K562 (cell line): ENCODE results near the gene BLOC1S2. TPM values are rescaled to one million over a fixed set of nuclear protein-coding genes. Genes with fewer than 3 reads are reported as not detected.
A peak's percentile ranks its signal among the peaks of the same experiment; 100 is the strongest.

Experiments
- FOXK2 ChIP-seq, 2 experiments: fragments of 450-650 bp; IDR thresholded peaks in 1 of 2; conservative IDR thresholded peaks in 1 of 2; 2 replicates each; pipeline ENCODE4 v1.6.1; 2016; ENCODE audit warnings: low read depth in 2 of 2, mild to moderate bottlenecking in 1 of 2
- HDAC1 ChIP-seq, 2 experiments: fragments of 450-650 bp; IDR thresholded peaks; 2 replicates each; pipeline ENCODE4 v1.6.1; 2016 to 2017; ENCODE audit warnings: inconsistent platforms in 1 of 2, mild to moderate bottlenecking in 1 of 2, moderate library complexity in 1 of 2
- MYBL2 ChIP-seq, 2 experiments: fragments of 450-650 bp in 1 of 2; sonication (generic) in 1 of 2; formaldehyde crosslinking in 1 of 2; IDR thresholded peaks; 2 replicates each; pipeline versions ENCODE4 v1.6.1 to v1.8.1; 2017 to 2022; ENCODE audit warnings: borderline replicate concordance in 1 of 2, inconsistent platforms in 1 of 2, low read depth in 1 of 2, mild to moderate bottlenecking in 1 of 2, missing genetic modification reagents in 1 of 2, moderate library complexity in 1 of 2
- NR2C2 ChIP-seq, 2 experiments: fragments of 200-800 bp in 1 of 2; sonication (Bioruptor generic) in 1 of 2; sonication (generic) in 1 of 2; formaldehyde crosslinking in 1 of 2; IDR thresholded peaks; 2 replicates each; pipeline versions ENCODE4 v1.6.1 to v1.8.0; 2016 to 2022; ENCODE audit warnings: mild to moderate bottlenecking in 1 of 2, missing compliant biosample characterization in 1 of 2, missing genetic modification characterization in 1 of 2, missing genetic modification reagents in 1 of 2
- PML ChIP-seq: IDR thresholded peaks from 2 replicates; pipeline ENCODE4 v1.6.1; 2012; ENCODE audit warnings: low read length, inconsistent platforms
- POU5F1 ChIP-seq: fragments of 150-350 bp; IDR thresholded peaks from 2 replicates; pipeline ENCODE4 v1.6.1; 2014; ENCODE audit warnings: borderline replicate concordance, low read length, low read depth, mild to moderate bottlenecking; ENCODE audit not compliant: partially characterized antibody
- TAF7 ChIP-seq: fragments of 450-650 bp; IDR thresholded peaks from 2 replicates; pipeline ENCODE4 v1.6.1; 2016; ENCODE audit warnings: missing genetic modification characterization, missing compliant biosample characterization
- ZSCAN29 ChIP-seq: fragments of 450-650 bp; IDR thresholded peaks from 2 replicates; pipeline ENCODE4 v1.6.1; 2017
- polyA plus RNA-seq, 8 experiments: library from polyadenylated mRNA; depleted of rRNA in 4 of 8; stranded (reverse) in 5 of 8; unstranded in 3 of 8; fragments of >200 nt; fragmentation: Nextera tagmentation in 2 of 8; fragmentation: Illumina TruSeq in 1 of 8; extraction: Ambion mirVana in 2 of 8; extraction: Trizol in 1 of 8; gene quantifications; 2 replicates each; pipeline versions ENCODE4 v1.2.1 to v1.2.3, GENCODE V29; 2011 to 2014; ENCODE audit warnings: inconsistent platforms in 1 of 8, missing spikeins in 1 of 8
- total RNA-seq, 7 experiments: library from RNA; depleted of rRNA in 6 of 7; stranded (reverse); fragments of >200 nt in 6 of 7; fragmentation: Illumina TruSeq in 2 of 7; extraction: Trizol in 2 of 7; gene quantifications; 2 replicates each; pipeline versions ENCODE4 v1.2.1 to v1.2.3, GENCODE V29; 2011 to 2021; ENCODE audit warnings: low replicate concordance in 1 of 7
- TF ChIP-seq, protein P1 (sequence below), 2 experiments: fragments of 450-650 bp in 1 of 2; sonication (generic) in 1 of 2; formaldehyde crosslinking in 1 of 2; IDR thresholded peaks in 1 of 2; conservative IDR thresholded peaks in 1 of 2; 2 replicates each; pipeline versions ENCODE4 v1.6.1 to v1.8.1; 2016 to 2023; ENCODE audit warnings: mild to moderate bottlenecking in 2 of 2, moderate library complexity in 2 of 2, inconsistent platforms in 1 of 2, missing genetic modification reagents in 1 of 2
- TF ChIP-seq, protein P2 (sequence below): fragments of 250-450 bp; sonication (Bioruptor Pico); IDR thresholded peaks from 2 replicates; pipeline ENCODE4 v1.9.0; 2021; ENCODE audit warnings: mild to moderate bottlenecking, inconsistent platforms
- TF ChIP-seq, protein P3 (sequence below): fragments of 200-800 bp; sonication (Bioruptor generic); IDR thresholded peaks from 2 replicates; pipeline ENCODE4 v1.6.1; 2017; ENCODE audit warnings: missing genetic modification characterization, missing compliant biosample characterization
- TF ChIP-seq, protein P4 (sequence below), 2 experiments: fragments of 450-650 bp; conservative IDR thresholded peaks; 2 replicates each; pipeline ENCODE4 v1.6.1; 2017; ENCODE audit warnings: mild to moderate bottlenecking in 2 of 2, moderate library complexity in 2 of 2
- TF ChIP-seq, protein P5 (sequence below), 2 experiments: fragments of 150-350 bp in 1 of 2; IDR thresholded peaks; 2 replicates each; pipeline ENCODE4 v1.6.1; 2012 to 2016; ENCODE audit warnings: low read depth in 2 of 2, low read length in 2 of 2, mild to moderate bottlenecking in 1 of 2, moderate library complexity in 1 of 2

Gene BLOC1S2
- total and polyA plus RNA-seq, 9 of the 15 experiments (the other 6 are each of a cell fraction or from before 2014, with no cell fraction given): 29.5 to 45.8 (median 34.9) TPM

DNA sequence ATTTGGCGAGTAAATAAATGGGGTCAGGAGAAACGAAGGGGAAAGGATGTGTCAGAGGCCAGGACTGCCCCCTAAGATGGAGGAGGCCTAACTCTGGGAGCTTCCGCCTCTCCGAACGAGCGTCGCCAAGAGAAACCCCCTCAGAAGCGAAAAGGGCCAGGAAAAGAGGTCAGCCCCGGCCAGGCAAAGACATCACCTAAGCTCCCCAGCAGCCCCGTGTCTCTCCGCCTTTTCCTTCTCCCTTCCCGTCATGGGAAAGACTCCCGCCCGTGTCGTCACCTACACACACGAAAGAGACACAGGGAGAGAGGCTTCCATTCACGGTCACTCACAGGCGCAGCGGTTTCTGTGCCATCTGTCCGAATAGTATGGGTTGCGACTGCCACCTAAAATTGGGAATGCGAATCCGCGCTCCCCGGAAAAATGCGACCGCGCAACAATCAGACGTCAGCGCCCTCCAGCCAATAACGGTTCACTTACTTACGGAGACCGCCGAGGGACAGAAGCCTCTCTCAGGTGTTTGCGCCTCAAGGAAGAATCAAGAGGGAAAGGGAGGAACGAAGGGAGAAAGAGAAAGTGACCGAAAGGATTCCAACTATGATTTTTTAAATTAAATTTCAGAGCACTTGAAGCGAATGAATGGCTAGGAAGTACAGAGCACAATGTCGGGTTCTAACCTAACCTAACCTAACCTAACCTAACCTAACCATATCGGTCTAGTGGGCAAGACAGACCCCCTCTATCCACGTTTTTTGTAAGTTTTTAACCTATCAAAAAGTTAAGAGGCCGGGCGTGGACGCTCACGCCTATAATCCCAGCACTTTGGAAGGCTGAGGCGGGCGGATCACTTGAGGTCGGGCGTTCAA lies 19.0 kb downstream of the BLOC1S2 start, which contains the start of gene CWF19L1 (continued):
- TF ChIP-seq, protein P1, sequence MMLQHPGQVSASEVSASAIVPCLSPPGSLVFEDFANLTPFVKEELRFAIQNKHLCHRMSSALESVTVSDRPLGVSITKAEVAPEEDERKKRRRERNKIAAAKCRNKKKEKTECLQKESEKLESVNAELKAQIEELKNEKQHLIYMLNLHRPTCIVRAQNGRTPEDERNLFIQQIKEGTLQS (IDR thresholded peaks at IDR 0.05): no peak
- TF ChIP-seq, protein P1 (CRISPR knock-in tag; conservative IDR thresholded peaks at IDR 0.05): no peak
- TF ChIP-seq ZSCAN29: no peak
- peak in 1 of 2 experiments; percentile 45; a peak in 1 of 4 replicates for TF ChIP-seq FOXK2 (conservative IDR thresholded peaks at IDR 0.05 in 1 of 2, IDR thresholded peaks at IDR 0.05 in 1 of 2; ENCODE audit: low read depth in 2 of 2)
- no peak for TF ChIP-seq MYBL2 (IDR thresholded peaks at IDR 0.05; ENCODE audit: low read depth)
- TF ChIP-seq MYBL2 (CRISPR knock-in tag; IDR thresholded peaks at IDR 0.05; ENCODE audit: borderline replicate concordance): no peak
- TF ChIP-seq, protein P2, sequence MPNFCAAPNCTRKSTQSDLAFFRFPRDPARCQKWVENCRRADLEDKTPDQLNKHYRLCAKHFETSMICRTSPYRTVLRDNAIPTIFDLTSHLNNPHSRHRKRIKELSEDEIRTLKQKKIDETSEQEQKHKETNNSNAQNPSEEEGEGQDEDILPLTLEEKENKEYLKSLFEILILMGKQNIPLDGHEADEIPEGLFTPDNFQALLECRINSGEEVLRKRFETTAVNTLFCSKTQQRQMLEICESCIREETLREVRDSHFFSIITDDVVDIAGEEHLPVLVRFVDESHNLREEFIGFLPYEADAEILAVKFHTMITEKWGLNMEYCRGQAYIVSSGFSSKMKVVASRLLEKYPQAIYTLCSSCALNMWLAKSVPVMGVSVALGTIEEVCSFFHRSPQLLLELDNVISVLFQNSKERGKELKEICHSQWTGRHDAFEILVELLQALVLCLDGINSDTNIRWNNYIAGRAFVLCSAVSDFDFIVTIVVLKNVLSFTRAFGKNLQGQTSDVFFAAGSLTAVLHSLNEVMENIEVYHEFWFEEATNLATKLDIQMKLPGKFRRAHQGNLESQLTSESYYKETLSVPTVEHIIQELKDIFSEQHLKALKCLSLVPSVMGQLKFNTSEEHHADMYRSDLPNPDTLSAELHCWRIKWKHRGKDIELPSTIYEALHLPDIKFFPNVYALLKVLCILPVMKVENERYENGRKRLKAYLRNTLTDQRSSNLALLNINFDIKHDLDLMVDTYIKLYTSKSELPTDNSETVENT (CRISPR knock-in tag): no peak
- peak; percentile 86 for TF ChIP-seq POU5F1
- TF ChIP-seq, protein P3, sequence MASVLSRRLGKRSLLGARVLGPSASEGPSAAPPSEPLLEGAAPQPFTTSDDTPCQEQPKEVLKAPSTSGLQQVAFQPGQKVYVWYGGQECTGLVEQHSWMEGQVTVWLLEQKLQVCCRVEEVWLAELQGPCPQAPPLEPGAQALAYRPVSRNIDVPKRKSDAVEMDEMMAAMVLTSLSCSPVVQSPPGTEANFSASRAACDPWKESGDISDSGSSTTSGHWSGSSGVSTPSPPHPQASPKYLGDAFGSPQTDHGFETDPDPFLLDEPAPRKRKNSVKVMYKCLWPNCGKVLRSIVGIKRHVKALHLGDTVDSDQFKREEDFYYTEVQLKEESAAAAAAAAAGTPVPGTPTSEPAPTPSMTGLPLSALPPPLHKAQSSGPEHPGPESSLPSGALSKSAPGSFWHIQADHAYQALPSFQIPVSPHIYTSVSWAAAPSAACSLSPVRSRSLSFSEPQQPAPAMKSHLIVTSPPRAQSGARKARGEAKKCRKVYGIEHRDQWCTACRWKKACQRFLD: 0 out of 2 replicates have a peak, but pooled peaks have one; percentile 51
- TF ChIP-seq HDAC1 (IDR thresholded peaks at IDR 0.05): peak in 1 of 2 experiments; percentile 74; a peak in 2 of 4 replicates
- peak; percentile 56; the same call in 1 of the 2 replicates for TF ChIP-seq PML
- TF ChIP-seq, protein P4, sequence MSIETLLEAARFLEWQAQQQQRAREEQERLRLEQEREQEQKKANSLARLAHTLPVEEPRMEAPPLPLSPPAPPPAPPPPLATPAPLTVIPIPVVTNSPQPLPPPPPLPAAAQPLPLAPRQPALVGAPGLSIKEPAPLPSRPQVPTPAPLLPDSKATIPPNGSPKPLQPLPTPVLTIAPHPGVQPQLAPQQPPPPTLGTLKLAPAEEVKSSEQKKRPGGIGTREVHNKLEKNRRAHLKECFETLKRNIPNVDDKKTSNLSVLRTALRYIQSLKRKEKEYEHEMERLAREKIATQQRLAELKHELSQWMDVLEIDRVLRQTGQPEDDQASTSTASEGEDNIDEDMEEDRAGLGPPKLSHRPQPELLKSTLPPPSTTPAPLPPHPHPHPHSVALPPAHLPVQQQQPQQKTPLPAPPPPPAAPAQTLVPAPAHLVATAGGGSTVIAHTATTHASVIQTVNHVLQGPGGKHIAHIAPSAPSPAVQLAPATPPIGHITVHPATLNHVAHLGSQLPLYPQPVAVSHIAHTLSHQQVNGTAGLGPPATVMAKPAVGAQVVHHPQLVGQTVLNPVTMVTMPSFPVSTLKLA (conservative IDR thresholded peaks at IDR 0.05): peak; percentile 48 to 72
- TF ChIP-seq, protein P5, sequence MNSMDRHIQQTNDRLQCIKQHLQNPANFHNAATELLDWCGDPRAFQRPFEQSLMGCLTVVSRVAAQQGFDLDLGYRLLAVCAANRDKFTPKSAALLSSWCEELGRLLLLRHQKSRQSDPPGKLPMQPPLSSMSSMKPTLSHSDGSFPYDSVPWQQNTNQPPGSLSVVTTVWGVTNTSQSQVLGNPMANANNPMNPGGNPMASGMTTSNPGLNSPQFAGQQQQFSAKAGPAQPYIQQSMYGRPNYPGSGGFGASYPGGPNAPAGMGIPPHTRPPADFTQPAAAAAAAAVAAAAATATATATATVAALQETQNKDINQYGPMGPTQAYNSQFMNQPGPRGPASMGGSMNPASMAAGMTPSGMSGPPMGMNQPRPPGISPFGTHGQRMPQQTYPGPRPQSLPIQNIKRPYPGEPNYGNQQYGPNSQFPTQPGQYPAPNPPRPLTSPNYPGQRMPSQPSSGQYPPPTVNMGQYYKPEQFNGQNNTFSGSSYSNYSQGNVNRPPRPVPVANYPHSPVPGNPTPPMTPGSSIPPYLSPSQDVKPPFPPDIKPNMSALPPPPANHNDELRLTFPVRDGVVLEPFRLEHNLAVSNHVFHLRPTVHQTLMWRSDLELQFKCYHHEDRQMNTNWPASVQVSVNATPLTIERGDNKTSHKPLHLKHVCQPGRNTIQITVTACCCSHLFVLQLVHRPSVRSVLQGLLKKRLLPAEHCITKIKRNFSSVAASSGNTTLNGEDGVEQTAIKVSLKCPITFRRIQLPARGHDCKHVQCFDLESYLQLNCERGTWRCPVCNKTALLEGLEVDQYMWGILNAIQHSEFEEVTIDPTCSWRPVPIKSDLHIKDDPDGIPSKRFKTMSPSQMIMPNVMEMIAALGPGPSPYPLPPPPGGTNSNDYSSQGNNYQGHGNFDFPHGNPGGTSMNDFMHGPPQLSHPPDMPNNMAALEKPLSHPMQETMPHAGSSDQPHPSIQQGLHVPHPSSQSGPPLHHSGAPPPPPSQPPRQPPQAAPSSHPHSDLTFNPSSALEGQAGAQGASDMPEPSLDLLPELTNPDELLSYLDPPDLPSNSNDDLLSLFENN (IDR thresholded peaks at IDR 0.05; ENCODE audit: low read depth in 2 of 2, low read length in 2 of 2): no peak
- TF ChIP-seq TAF7 (tag): peak; percentile 40; the same call in 1 of the 2 replicates
- TF ChIP-seq NR2C2 (CRISPR knock-in tag; IDR thresholded peaks at IDR 0.05): no peak
- TF ChIP-seq NR2C2 (tag; IDR thresholded peaks at IDR 0.05): 0 out of 2 replicates have a peak, but pooled peaks have one; percentile 26
